Upper lobe of right lung (tissue), 1 donor: ENCODE data around the gene VWA8. TPM values are rescaled to one million over a fixed set of nuclear protein-coding genes. Genes with fewer than 3 reads are reported as not detected.
A peak's percentile ranks its signal among the peaks of the same experiment; 100 is the strongest.

Experiments used
- ATAC-seq: fragments of 200-7000 bp; cut with Tn5 transposase; one replicate; pipeline ENCODE4 v1.9.1; 2020; ENCODE audit warnings: mild to moderate bottlenecking, moderate library complexity
- DNase-seq: peaks from one replicate; pipeline ENCODE4 v3.0.0-alpha.2; 2020
- H3K27ac ChIP-seq: fragments of 200-600 bp; one replicate; pipeline ENCODE4 v1.8.0; 2022
- H3K27me3 ChIP-seq: fragments of 200-600 bp; one replicate; pipeline ENCODE4 v1.8.0; 2022; ENCODE audit warnings: mild to moderate bottlenecking
- H3K36me3 ChIP-seq: fragments of 200-600 bp; one replicate; pipeline ENCODE4 v1.8.0; 2022
- H3K4me1 ChIP-seq: fragments of 200-600 bp; one replicate; pipeline ENCODE4 v1.8.0; 2022
- H3K4me3 ChIP-seq: fragments of 200-600 bp; one replicate; pipeline ENCODE4 v1.8.0; 2022; ENCODE audit warnings: mild to moderate bottlenecking
- H3K9me3 ChIP-seq: fragments of 200-600 bp; one replicate; pipeline ENCODE4 v1.8.0; 2022
- CTCF ChIP-seq: fragments of 200-600 bp; IDR thresholded peaks from one replicate; pipeline ENCODE4 v1.8.0; 2022; ENCODE audit warnings: antibody characterized with exemption
- intact Hi-C: fragments of 100-400 bp; cut with DNase I; formaldehyde crosslinking; loops from one replicate; pipeline ENCODE4 v1.11.0; 2022
- total RNA-seq: library from RNA; stranded (reverse); fragmentation: NEBNext Ultra II Directional; extraction: Animal tissue kit (Norgen Biotek cat#: 25700); gene quantifications from one replicate; pipeline ENCODE4 v1.2.1, GENCODE V29; 2021
- donor health status: DM: no; HTN: yes; CAD: no; lungs with severe emphysema.

The VWA8 gene
- total RNA-seq, 1 donor from 2014 or later: 20.6 TPM

DNA sequence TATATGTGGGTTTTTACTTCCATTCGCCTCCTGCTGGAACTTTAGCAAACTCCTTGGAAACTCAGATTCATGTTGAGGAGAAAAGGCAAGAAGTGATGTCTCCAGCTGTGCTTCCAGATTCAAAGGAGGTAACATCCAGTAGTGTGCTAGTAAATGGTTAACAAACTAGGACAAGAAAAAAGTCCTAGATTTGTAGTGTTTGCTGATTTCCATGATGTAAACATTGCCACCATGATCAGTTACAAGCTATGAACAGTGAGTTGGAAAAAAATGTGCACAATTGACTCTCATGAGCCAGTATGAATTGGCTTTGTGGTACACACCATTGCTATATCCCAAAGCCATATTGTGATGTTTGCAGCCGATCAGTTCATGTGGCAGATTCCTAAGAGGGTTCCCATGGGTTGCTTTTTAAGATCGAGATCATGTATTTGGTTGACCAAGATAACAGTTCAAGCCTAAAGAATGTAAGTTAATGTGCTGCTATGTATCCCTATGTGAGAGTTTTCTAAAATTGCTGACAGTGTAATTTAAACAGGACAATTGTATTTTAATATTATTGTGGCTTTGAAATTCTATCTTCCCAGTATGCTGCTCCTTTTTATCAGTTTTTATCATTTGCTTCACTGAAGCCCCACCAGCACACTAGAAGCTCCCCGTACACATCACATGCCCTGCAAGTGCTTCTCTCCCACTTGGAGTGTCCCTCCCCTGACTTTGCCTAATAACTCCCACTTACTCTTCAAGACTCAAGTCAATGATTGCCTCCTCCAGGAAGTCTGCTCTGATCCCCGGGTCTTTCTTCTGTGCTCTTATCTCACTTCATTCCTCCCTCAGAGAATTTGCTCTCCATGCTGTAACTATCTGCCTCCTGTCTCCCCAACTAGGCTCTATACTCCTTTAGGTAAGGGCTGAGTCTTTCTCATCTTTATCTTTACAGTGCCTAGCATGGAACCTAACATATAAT, 355.3 kb downstream of the VWA8 start:
- Histone ChIP-seq H3K27ac (no peak overlapping the region), H3K27me3 (no peaks in the 10 kb centered on the region), H3K4me3 (no peak overlapping the region), H3K36me3 (peaks cover 5% of the 10 kb centered on the region), H3K9me3 (no peaks in the 10 kb centered on the region), H3K4me1 (peaks cover 5% of the 10 kb centered on the region)
- no peak for TF ChIP-seq CTCF
- ATAC-seq: no peak
- DNase-seq: no peak
- intact Hi-C loops: no loop called here

DNA sequence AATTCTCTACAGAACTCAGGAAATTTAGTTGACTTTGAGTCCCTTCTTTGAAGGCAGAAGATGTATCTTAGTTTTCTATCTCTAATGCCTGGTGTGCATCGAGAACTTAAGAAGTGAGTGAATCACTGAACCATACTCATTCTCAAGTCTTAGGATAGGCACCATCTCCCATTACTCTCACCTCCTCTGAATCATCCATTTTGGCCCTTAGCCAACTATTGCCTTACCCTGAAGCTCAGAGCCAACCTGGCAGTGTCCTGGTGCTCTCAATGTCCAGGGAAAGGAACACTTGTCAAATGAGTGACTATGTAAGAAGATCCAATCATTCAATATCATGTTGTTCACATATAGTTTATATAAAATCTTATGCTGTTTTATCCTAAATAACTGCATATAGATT, 357.0 kb downstream of the VWA8 start:
- no peak for TF ChIP-seq CTCF
- Histone ChIP-seq H3K4me1 (no peaks in the 10 kb centered on the region), H3K27me3 (no peaks in the 10 kb centered on the region), H3K36me3 (peaks cover 5% of the 10 kb centered on the region), H3K27ac (no peak overlapping the region), H3K4me3 (no peak overlapping the region), H3K9me3 (no peaks in the 10 kb centered on the region)
- intact Hi-C loops: no loop called here
- ATAC-seq (peak; percentile 22), DNase-seq (no peak)

- intact Hi-C loops: no loop called here
- ATAC-seq (no peak), DNase-seq (no peak)
- H3K4me1 ChIP-seq: no peaks in the 10 kb centered on the region
- no peaks in the 10 kb centered on the region for H3K9me3 ChIP-seq
- no peaks in the 10 kb centered on the region for H3K36me3 ChIP-seq
- no peaks in the 10 kb centered on the region for H3K27me3 ChIP-seq
- no peak overlapping the region for H3K27ac ChIP-seq
- no peak overlapping the region for H3K4me3 ChIP-seq
- TF ChIP-seq CTCF: no peak
Observed at GRCh38 chr13:41601718-41602445, 359.0 kb downstream of the VWA8 start.

DNA sequence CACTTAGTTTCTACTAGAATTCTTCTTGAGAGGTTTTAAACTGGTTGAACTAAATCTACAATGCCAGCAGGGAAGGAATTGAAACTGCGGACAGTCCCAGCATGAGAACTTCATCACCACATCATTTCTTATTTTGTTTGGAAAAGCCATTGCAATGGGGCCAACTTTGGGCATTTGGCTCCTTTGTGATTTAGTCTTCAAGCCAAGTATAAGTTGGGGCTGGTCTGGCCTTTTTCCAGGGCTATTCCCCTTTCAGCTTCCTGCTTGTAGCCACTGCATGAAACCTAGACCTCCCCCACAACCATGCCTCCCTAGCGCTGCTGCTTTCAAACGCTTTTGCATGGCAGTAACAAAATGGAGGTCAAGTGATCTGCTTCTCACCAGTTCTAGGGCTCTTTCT, 361.3 kb downstream of the VWA8 start:
- DNase-seq: no peak

More for the DNA sequence above, 361.3 kb downstream of the VWA8 start:
- intact Hi-C loops: no loop called here
- Histone ChIP-seq H3K27ac (no peak overlapping the region), H3K36me3 (no peaks in the 10 kb centered on the region), H3K9me3 (no peaks in the 10 kb centered on the region), H3K4me3 (no peak overlapping the region), H3K4me1 (peaks cover 6% of the 10 kb centered on the region), H3K27me3 (no peaks in the 10 kb centered on the region)
- ATAC-seq: no peak
- no peak for TF ChIP-seq CTCF
